Measurements from ENCODE around the gene MON1A. TPM values are rescaled to one million over a fixed set of nuclear protein-coding genes. Genes with fewer than 3 reads are reported as not detected.

The MON1A gene
- total and polyA plus RNA-seq, 2 of the 8 experiments (the other 6 are each of a cell fraction or from before 2014, with no cell fraction given), result 10.3 to 14.1 TPM

DNA sequence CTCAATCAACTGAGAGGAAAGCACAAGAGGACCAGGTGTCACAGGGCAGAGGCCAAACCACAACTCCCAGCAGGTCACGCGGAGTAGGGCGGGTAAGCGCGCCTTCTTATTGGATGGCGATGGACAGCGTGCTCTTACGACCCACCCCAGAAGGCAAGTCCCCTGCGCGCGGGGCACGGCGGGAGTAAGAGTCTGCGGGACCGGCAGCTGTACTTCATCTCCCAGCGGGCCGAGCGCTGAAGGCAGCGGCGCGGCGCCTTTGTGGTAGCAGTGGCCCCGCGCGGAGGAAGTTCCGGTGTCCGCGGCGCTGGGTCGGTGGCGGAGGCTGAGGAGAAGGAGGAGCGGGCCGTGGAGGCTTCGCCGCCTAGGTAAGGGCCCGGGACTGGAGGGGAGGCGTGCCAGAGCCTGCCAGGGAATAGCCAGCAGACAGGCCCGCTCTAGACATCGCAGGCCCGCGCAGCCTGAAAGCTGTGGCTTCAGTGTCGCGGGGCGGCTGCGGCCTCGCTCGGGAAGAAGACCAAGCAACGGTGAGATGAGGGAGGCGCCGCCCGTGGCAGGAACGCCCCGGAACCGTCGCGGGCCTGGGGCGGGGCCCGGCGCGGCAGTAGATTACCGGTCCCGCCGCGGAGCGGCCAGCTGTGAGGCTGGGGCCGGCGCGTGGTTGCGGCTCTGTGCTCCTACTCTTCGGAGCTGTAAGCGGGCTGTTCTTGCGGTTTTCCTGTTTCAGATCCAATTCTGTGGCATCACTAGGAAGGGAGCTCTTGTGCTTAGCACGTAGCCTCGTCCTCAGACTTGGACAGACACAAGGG is 10.5 kb upstream of the MON1A start, which contains the start of gene RBM6:
Gene RBM6 (plus strand): TSS at position 293 of the 809 bp plus-strand sequence. CDS start 22,492 bp downstream, outside the sequence.
- FAIRE-seq, result peak; percentile 85
- H3K56ac ChIP-seq (replicated peaks; ENCODE audit: insufficient read length, low read depth, low read length), result peak within 1 kb of the TSS; percentile 83
- no peak within 1 kb of the TSS for H3K4ac ChIP-seq (replicated peaks; ENCODE audit: insufficient read length, low read depth, low read length)
- H2BK120ac ChIP-seq (replicated peaks; ENCODE audit: low read depth, low read length), result no peak within 1 kb of the TSS
- H3K27me3 ChIP-seq (replicated peaks in 1 of 4; ENCODE audit: control insufficient read depth in 3 of 4, extremely low read depth in 1 of 4, insufficient read depth in 3 of 4, low read length in 3 of 4), result no peaks in the 10 kb centered on the region
- H3K23me2 ChIP-seq (ENCODE audit: low read depth, low read length), result no peaks in the 10 kb centered on the region
- H3K18ac ChIP-seq (ENCODE audit: extremely low read depth, low read length), result peak within 1 kb of the TSS; percentile 98
- H3K4me2 ChIP-seq (ENCODE audit: insufficient read depth in 1 of 2, low read depth in 2 of 2, low read length in 2 of 2), result peak within 1 kb of the TSS; percentile 83 to 97
- 0 out of 2 replicates have a peak within 1 kb of the TSS, but pooled peaks have one; percentile 70 for H2AFZ ChIP-seq (ENCODE audit: low read length)
- H3K4me3 ChIP-seq (ENCODE audit: extremely low read depth in 1 of 4, insufficient read depth in 2 of 4, low read depth in 3 of 4, low read length in 4 of 4), result peak within 1 kb of the TSS; percentile 97 to 100 (median 98)
- POLR2A ChIA-PET (ENCODE audit: partially characterized antibody), result interaction anchor here (0.6 to 3.2 kb wide), 21 partner anchors 8 to 1496 kb away, joined by 3 to 32 read pairs (median 4); partner anchors contain the start of gene MON1A
- H4K8ac ChIP-seq (ENCODE audit: extremely low read depth, insufficient read depth, low read length), result peak within 1 kb of the TSS; percentile 95; the same call in 1 of the 2 replicates
- H3K23ac ChIP-seq (ENCODE audit: insufficient read length), result no peak within 1 kb of the TSS
- no peak within 1 kb of the TSS for H3K14ac ChIP-seq (ENCODE audit: insufficient read length)
- CTCF ChIA-PET (ENCODE audit: partially characterized antibody), result interaction anchor here (1.0 to 2.2 kb wide), 6 partner anchors 10 to 240 kb away, joined by 3 to 21 read pairs (median 4); partner anchors contain the start of genes INKA1 and MON1A
- H3K9ac ChIP-seq (replicated peaks in 1 of 4; ENCODE audit: extremely low read depth in 1 of 4, low read depth in 3 of 4, low read length in 3 of 4), result peak within 1 kb of the TSS; percentile 78 to 90 (median 82)
- 1% methylated on average over 55 of the region's 74 CpGs; no CpG with 5 or more reads in 1 of the 2 experiments for WGBS, 2 experiments (ENCODE audit: extremely low coverage in 1 of 2, insufficient coverage in 1 of 2, insufficient read length in 1 of 2, insufficient replicate concordance in 2 of 2, low coverage in 1 of 2, low lambda C conversion rate in 2 of 2, missing lambda C conversion rate in 1 of 2)
- peak within 1 kb of the TSS; percentile 96 for H4K91ac ChIP-seq (replicated peaks; ENCODE audit: insufficient read length, low read length)
- H3K4me1 ChIP-seq (replicated peaks in 1 of 4; ENCODE audit: control insufficient read depth in 3 of 4, insufficient read depth in 4 of 4, low read length in 3 of 4), result peaks cover 0 to 4% (median 0%) of the 10 kb centered on the region in 4 experiments; a peak in 2 of 7 replicates
- H3K27ac ChIP-seq (ENCODE audit: low read depth, low read length), result peak within 1 kb of the TSS; percentile 68
- peak within 1 kb of the TSS; percentile 98 for H4K5ac ChIP-seq (ENCODE audit: insufficient read length, low read depth, low read length)
- peak; percentile 92 to 94 for DNase-seq (ENCODE audit: low read depth in 1 of 2, low spot score in 2 of 2)
- H2BK20ac ChIP-seq (ENCODE audit: low read length), result no peak within 1 kb of the TSS
- no peak within 1 kb of the TSS for H2BK15ac ChIP-seq (ENCODE audit: low read length)
- no peaks in the 10 kb centered on the region for H3K36me3 ChIP-seq (ENCODE audit: control insufficient read depth in 2 of 4, insufficient read depth in 4 of 4, low read length in 3 of 4)
- H3K79me1 ChIP-seq (ENCODE audit: low read depth, low read length), result peaks cover 5% of the 10 kb centered on the region; the same call in 1 of the 2 replicates
- no peaks in the 10 kb centered on the region for H3K9me3 ChIP-seq (ENCODE audit: insufficient read depth in 2 of 2, low read depth in 1 of 2, low read length in 1 of 2)
- peaks cover 24 to 46% of the 10 kb centered on the region in 2 experiments for H3K79me2 ChIP-seq (ENCODE audit: control insufficient read depth in 1 of 2, insufficient read depth in 2 of 2, low read length in 2 of 2)
- H2BK5ac ChIP-seq (ENCODE audit: low read depth, low read length), result peak within 1 kb of the TSS; percentile 94
- H4K20me1 ChIP-seq (replicated peaks in 1 of 2; ENCODE audit: control insufficient read depth in 1 of 2, insufficient read depth in 2 of 2, low read length in 2 of 2), result peaks cover 2 to 9% of the 10 kb centered on the region in 2 experiments
- 0 out of 2 replicates have a peak within 1 kb of the TSS, but pooled peaks have one; percentile 80 for H2BK12ac ChIP-seq (ENCODE audit: low read depth, low read length)
- no peak within 1 kb of the TSS for H2AK5ac ChIP-seq (ENCODE audit: low read depth, low read length)
- TF ChIP-seq, protein P1, sequence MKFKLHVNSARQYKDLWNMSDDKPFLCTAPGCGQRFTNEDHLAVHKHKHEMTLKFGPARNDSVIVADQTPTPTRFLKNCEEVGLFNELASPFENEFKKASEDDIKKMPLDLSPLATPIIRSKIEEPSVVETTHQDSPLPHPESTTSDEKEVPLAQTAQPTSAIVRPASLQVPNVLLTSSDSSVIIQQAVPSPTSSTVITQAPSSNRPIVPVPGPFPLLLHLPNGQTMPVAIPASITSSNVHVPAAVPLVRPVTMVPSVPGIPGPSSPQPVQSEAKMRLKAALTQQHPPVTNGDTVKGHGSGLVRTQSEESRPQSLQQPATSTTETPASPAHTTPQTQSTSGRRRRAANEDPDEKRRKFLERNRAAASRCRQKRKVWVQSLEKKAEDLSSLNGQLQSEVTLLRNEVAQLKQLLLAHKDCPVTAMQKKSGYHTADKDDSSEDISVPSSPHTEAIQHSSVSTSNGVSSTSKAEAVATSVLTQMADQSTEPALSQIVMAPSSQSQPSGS (IDR thresholded peaks at IDR 0.05; ENCODE audit: low read length), result no peak
- TF ChIP-seq EP300 (IDR thresholded peaks at IDR 0.05; ENCODE audit: borderline replicate concordance in 1 of 2, low read depth in 2 of 2, low read length in 2 of 2) (no peak), KDM1A (IDR thresholded peaks at IDR 0.05; ENCODE audit: borderline replicate concordance, low read length) (no peak), SIRT6 (IDR thresholded peaks at IDR 0.05; ENCODE audit: low read length) (no peak), CHD2 (IDR thresholded peaks at IDR 0.05; ENCODE audit: low read length) (peak; percentile 55; the same call in 1 of the 2 replicates), GABPA (IDR thresholded peaks at IDR 0.05; ENCODE audit: borderline replicate concordance, insufficient read depth, low read length) (peak; percentile 78; the same call in 1 of the 2 replicates), SUZ12 (IDR thresholded peaks at IDR 0.05; ENCODE audit: low read length) (no peak; the same call in 1 of the 2 replicates)
- TF ChIP-seq, protein P2, sequence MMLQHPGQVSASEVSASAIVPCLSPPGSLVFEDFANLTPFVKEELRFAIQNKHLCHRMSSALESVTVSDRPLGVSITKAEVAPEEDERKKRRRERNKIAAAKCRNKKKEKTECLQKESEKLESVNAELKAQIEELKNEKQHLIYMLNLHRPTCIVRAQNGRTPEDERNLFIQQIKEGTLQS (IDR thresholded peaks at IDR 0.05; ENCODE audit: insufficient read depth, low read depth, low read length), result 0 out of 2 replicates have a peak, but pooled peaks have one; percentile 18
